ENCODE results near the gene ING3. TPM values are rescaled to one million over a fixed set of nuclear protein-coding genes. Genes with fewer than 3 reads are reported as not detected.

The ING3 gene
- total RNA-seq, 1 experiment from 2014 or later, result 12.6 TPM

GRCh38 chr7:120926943-120927346, 23.6 kb upstream of the ING3 start:
- Mint-ChIP-seq H3K36me3 (no peaks in the 10 kb centered on the region), H3K4me1 (peaks cover 22% of the 10 kb centered on the region), H3K4me3 (no peak overlapping the region), H3K27me3 (ENCODE audit: low read depth) (no peaks in the 10 kb centered on the region), H3K27ac (peak overlapping the region; percentile 76), H3K9me3 (no peaks in the 10 kb centered on the region)
- ChIA-PET CTCF (no interaction called here), POLR2A (no interaction called here)
- no peak for DNase-seq (ENCODE audit: low spot score)
- no peak for TF ChIP-seq USF1 (CRISPR knock-in tag; IDR thresholded peaks at IDR 0.05)
- TF ChIP-seq SMAD4 (CRISPR knock-in tag; IDR thresholded peaks at IDR 0.05), result no peak
- no peak for TF ChIP-seq ATF3 (CRISPR knock-in tag; conservative IDR thresholded peaks at IDR 0.05)
- TF ChIP-seq ZNF512 (CRISPR knock-in tag; IDR thresholded peaks at IDR 0.05; ENCODE audit: borderline replicate concordance), result no peak
- TF ChIP-seq SP1 (CRISPR knock-in tag; conservative IDR thresholded peaks at IDR 0.05), result no peak
- TF ChIP-seq ZNF423 (CRISPR knock-in tag; IDR thresholded peaks at IDR 0.05), result no peak
- no peak for TF ChIP-seq ZNF121 (CRISPR knock-in tag; IDR thresholded peaks at IDR 0.05)
- TF ChIP-seq MYBL2 (CRISPR knock-in tag; IDR thresholded peaks at IDR 0.05), result no peak
- no peak for TF ChIP-seq E2F5 (CRISPR knock-in tag; IDR thresholded peaks at IDR 0.05)
- TF ChIP-seq ZNF281 (CRISPR knock-in tag; IDR thresholded peaks at IDR 0.05), result no peak
- no peak for TF ChIP-seq ZNF532 (CRISPR knock-in tag; IDR thresholded peaks at IDR 0.05; ENCODE audit: borderline replicate concordance)
- TF ChIP-seq NFE2L1 (CRISPR knock-in tag; IDR thresholded peaks at IDR 0.05), result no peak
- TF ChIP-seq FOXP4 (CRISPR knock-in tag; IDR thresholded peaks at IDR 0.05), result no peak
- no peak for TF ChIP-seq TEAD4 (CRISPR knock-in tag; IDR thresholded peaks at IDR 0.05)
- TF ChIP-seq ZBTB43 (CRISPR knock-in tag; IDR thresholded peaks at IDR 0.05), result no peak
- no peak for TF ChIP-seq IRF2 (CRISPR knock-in tag; IDR thresholded peaks at IDR 0.05; ENCODE audit: borderline replicate concordance, low read depth)
- peak; percentile 77 for ATAC-seq
